HG03460 (cell line): ENCODE data around the gene INTS14.

Experiments
- ATAC-seq: cut with Tn5 transposase; IDR thresholded peaks from one replicate; pipeline ENCODE4 v1.9.1; 2021; ENCODE audit not compliant: unreplicated experiment

The INTS14 gene

DNA sequence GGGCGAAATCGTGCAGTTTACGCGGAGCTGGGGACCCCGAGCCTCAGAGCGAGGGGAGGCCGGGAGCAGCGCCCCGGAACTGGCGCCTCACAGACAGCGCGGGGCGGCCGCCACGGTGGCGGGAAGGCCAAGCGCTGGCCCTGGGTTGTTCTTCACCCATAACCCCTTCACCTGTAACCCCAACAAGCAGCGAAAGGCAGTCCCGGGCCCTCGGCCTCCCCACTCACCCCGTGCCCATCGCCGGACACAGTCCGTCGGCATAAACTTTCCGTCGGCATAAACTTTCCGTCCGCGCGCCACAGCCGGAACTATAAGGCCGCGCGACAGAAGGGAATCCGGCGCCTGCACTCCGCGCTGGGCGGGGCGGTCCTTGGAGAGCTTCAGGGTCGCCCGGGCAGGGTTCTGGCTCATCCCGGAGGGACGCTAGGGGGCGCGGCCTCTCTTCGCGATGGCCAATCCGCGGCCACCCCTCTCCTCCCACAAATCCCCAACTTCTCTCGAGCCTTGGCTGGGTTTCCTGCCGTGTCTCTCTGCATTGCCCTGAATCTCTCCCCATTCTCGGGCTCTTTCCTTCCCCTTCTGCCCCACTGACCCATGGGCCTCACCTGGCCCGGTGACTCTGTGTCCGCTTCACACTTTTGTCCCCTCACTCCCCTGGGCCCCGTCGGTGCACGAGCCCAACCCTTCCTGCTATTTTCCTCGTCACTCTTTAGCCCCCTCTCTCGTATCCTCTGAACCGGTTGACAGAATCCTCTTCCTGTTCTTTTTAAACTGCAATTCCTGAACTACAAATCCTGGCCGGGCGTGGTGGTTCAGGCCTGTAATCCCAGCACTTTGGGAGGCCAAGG lies at the start of gene INTS14:
Gene INTS14, minus strand, starts transcription at position 261 of the 848 bp plus-strand sequence. CDS start 3,751 bp downstream, outside the sequence.
- ATAC-seq, result peak; percentile 94

- ATAC-seq, result no peak
These were observed 48.6 kb upstream of the INTS14 start for GRCh38 chr15:65659502-65660052.

GRCh38 chr15:65655457-65655856 lies 44.5 kb upstream of the INTS14 start:
- ATAC-seq, result no peak

- no peak for ATAC-seq
These were observed 44.1 kb upstream of the INTS14 start for GRCh38 chr15:65655026-65655425.

GRCh38 chr15:65653801-65654521 lies 43.0 kb upstream of the INTS14 start:
- ATAC-seq, result no peak

DNA sequence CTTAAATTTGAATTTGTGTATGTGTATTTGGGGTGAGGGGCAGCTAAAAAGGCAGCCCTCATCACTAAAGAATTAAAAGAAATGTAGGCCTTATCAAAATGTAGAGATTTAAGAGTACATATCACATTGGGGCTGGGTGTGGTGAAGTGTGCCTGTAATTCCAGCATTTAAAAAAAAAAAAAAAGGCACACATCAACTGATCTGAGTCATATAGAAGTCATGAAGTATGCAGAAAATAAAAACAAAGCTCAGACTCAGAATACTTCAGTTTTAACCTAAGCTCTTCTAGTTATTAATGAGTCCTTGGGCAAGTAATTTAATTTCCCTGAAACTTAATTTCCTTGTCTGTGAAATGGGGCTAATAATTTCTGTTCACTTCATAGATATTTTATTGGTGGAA lies 42.4 kb upstream of the INTS14 start:
- ATAC-seq, result no peak

DNA sequence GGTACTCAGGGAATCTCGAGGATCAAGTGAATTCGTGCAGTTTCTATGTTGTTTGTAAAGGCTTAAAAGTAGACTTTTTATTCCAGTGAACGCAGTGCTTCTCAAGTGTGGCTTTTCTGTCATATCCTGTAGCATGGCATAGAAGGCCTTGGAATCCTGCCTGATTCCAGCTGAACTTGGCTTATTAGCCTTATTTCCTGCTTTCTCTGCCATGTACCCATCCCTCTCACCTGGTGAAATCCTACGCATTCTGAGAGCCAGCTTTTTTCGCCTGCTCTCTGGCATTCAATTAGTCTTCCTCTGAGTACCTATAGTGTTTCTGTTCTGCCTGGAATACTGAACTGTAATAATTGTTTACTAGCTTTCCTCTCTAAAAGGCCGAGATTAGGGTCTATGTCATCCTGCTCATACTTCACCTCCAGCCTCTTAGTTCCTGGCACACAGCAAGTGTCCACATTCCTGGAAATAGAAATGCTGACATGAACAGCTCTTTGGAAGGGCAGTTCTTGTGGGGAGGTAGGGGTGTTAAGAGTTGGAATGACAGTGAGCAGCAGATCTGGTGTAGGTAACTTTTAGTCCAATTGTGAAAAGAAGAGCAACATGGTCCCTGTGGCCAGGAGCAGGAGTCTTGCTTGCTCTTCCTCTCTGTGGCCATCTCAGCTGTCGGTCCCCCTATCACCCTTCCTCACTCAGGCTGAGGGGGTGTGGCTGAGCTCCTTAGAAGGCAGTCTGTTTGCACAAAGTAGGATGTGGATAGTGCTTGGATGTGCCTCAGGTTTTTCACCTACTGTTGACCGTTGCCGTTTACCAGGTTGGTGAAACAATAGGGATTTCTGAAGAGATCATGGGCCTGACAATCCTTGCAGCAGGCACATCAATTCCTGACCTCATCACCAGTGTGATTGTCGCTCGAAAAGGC lies 41.2 kb upstream of the INTS14 start:
- no peak for ATAC-seq

GRCh38 chr15:65651042-65651322 lies 40.1 kb upstream of the INTS14 start:
- ATAC-seq, result no peak

- ATAC-seq, result no peak
These were observed 39.5 kb upstream of the INTS14 start for GRCh38 chr15:65650312-65651041.

- no peak for ATAC-seq
These were observed 35.6 kb upstream of the INTS14 start for GRCh38 chr15:65646486-65646885.

- no peak for ATAC-seq
These were observed 34.5 kb upstream of the INTS14 start for GRCh38 chr15:65645392-65645791.

GRCh38 chr15:65644282-65644681 lies 33.4 kb upstream of the INTS14 start:
- ATAC-seq, result no peak

DNA sequence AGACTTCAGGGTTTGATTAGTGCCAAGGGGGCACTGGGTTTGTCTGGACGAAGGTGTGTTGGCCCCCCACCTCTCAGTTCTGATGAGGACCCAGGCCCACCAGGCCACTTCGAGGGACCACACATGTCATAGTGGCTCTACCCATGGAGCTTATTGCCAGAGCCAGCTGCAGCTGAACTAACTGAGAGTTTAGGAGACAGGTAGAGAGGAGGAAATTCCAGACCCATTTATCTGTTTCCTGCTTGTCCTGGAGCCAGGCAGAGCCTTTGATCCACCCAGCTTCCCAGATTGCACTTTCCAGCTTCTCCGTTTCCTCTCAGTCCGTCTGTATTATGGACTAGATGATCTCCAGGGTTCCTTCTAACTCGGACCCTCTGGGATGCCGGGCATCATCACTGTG lies 31.7 kb upstream of the INTS14 start:
- no peak for ATAC-seq

- ATAC-seq, result no peak
These were observed 31.0 kb upstream of the INTS14 start for GRCh38 chr15:65641768-65642475.

GRCh38 chr15:65639509-65639908 lies 28.6 kb upstream of the INTS14 start:
- no peak for ATAC-seq

DNA sequence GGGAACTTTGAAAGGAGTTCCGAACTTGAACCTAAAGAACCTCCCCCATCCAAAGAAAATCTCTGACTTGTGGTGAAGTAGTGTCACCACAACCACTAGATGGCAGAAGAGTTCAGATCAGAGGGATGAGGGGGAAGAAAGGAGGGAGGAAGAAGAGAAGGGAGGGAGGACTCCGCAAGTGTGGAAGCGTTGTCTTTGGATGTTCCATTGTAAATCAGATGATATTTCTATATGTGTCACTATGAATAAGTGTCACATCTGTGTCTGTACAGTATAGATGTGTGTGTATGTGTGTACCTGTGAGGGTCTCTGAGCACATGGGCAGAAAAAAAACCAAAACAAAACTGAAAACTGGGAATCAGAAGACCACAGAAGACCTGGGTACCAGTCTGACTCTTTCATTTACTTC lies 27.8 kb upstream of the INTS14 start:
- ATAC-seq, result no peak

GRCh38 chr15:65638109-65638508 lies 27.2 kb upstream of the INTS14 start:
- ATAC-seq, result no peak

- no peak for ATAC-seq
These were observed 23.4 kb upstream of the INTS14 start for GRCh38 chr15:65634356-65634755.

DNA sequence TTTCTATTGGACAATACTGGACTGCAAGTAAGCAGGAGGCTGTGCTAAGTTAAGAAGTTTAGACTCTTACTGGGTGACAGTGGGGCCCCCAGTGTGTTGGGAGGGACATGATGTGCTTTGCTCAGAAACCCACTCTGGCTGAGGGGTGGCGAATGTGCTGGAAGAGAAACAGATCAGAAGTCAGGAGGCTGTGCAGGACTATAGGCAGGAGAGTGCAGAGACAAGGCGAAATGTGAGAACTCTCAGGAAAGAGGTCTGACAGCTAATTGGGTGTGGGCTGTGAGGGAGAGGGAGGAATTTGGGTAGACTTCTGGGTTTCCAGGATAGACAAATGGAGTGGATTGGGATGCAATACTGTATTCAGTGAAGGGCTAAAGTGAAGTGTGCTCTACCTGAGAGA lies 22.8 kb upstream of the INTS14 start:
- ATAC-seq, result no peak
